Hematopoietic multipotent progenitor cell (in vitro differentiated cells): Measurements from ENCODE around the gene PARD6G. TPM values are rescaled to one million over a fixed set of nuclear protein-coding genes. Genes with fewer than 3 reads are reported as not detected.
"Not testable (repeated sequence)": the region's sequence is repeated elsewhere in the genome, so short reads cannot be mapped to it uniquely, and the experiment has no call there.

Experiments used
- DNase-seq, 3 donors: peaks; one replicate each; pipeline ENCODE4 v3.0.0-alpha.2; 2011 to 2015; ENCODE audit warnings: low read depth in 2 of 3, low spot score in 2 of 3
- total RNA-seq: library from RNA; depleted of rRNA; stranded (reverse); fragments of >200 nt; gene quantifications from one replicate; pipeline ENCODE4 v1.2.3, GENCODE V29; 2012

The PARD6G gene
- total RNA-seq, 1 donor, result under 0.01 TPM

GRCh38 chr18:80176334-80177073 is 70.8 kb downstream of the PARD6G start:
- no peak for DNase-seq

GRCh38 chr18:80175451-80176204 is 71.7 kb downstream of the PARD6G start:
- DNase-seq, result peak in 2 of 3 donors; percentile 13 to 44

- DNase-seq, result no peak
Measured at GRCh38 chr18:80173060-80173459, 74.3 kb downstream of the PARD6G start.

- no peak for DNase-seq
Measured at GRCh38 chr18:80172056-80172455, 75.3 kb downstream of the PARD6G start.

GRCh38 chr18:80171054-80171872 is 76.1 kb downstream of the PARD6G start:
- peak in 2 of 3 donors; percentile 25 to 35 for DNase-seq

- DNase-seq, result no peak
Measured at GRCh38 chr18:80170395-80171053, 76.8 kb downstream of the PARD6G start.

- DNase-seq, result no peak
Measured at GRCh38 chr18:80169607-80170006, 77.7 kb downstream of the PARD6G start.

- DNase-seq, result no peak
Measured at GRCh38 chr18:80168982-80169381, 78.3 kb downstream of the PARD6G start.

- no peak for DNase-seq
Measured at GRCh38 chr18:80168346-80168745, 79.0 kb downstream of the PARD6G start.

- DNase-seq, result no peak
Measured at GRCh38 chr18:80167931-80168330, 79.4 kb downstream of the PARD6G start.

GRCh38 chr18:80167331-80167730 is 80.0 kb downstream of the PARD6G start:
- no peak for DNase-seq

- no peak for DNase-seq
Measured at GRCh38 chr18:80166725-80167124, 80.6 kb downstream of the PARD6G start.

GRCh38 chr18:80166240-80166639 is 81.1 kb downstream of the PARD6G start:
- DNase-seq, result no peak

- DNase-seq, result not testable (repeated sequence)
Measured at GRCh38 chr18:80164727-80165355, 82.5 kb downstream of the PARD6G start.

GRCh38 chr18:80163183-80163582 is 84.1 kb downstream of the PARD6G start:
- no peak for DNase-seq

GRCh38 chr18:80161781-80162417 is 85.4 kb downstream of the PARD6G start:
- no peak for DNase-seq

- peak in 2 of 3 donors; percentile 68 to 72 for DNase-seq
Measured at GRCh38 chr18:80159713-80160636, 87.3 kb downstream of the PARD6G start.

- no peak for DNase-seq
Measured at GRCh38 chr18:80158365-80158764, 88.9 kb downstream of the PARD6G start.
